ENCODE results near the gene GLS2. TPM values are rescaled to one million over a fixed set of nuclear protein-coding genes. Genes with fewer than 3 reads are reported as not detected.
"Not testable (repeated sequence)": the region's sequence is repeated elsewhere in the genome, so short reads cannot be mapped to it uniquely, and the experiment has no call there.

GLS2 gene
- total RNA-seq, 1 donor from 2014 or later = 4.8 TPM

DNA sequence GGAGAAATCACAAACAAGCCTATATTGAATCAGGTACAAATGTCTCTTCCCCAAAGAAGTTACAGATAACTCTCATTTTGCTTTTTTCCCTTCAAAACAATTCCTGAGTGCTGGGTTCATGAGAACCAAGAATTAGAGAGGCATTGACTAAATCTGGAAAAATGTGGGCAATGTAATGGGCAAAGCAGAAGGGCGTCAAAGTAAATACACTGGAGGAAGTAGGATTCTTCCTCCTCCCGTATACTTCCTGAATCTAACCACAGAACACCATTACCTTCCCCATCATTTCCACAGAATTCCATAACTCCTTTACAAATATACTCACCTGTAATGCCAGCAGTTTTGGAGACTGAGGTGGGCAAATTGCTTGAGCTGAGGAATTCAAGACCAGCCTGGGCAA is 30.6 kb upstream of the GLS2 start:
- no peak for DNase-seq
- H3K36me3 ChIP-seq = no peaks in the 10 kb centered on the region
- no peaks in the 10 kb centered on the region for H3K27me3 ChIP-seq (ENCODE audit: low read depth)
- H3K4me3 ChIP-seq = no peak overlapping the region
- no peak for TF ChIP-seq CTCF (IDR thresholded peaks at IDR 0.05)
- ATAC-seq = no peak
- peak overlapping the region; percentile 83 for H3K27ac ChIP-seq
- peaks cover 49% of the 10 kb centered on the region for H3K4me1 ChIP-seq
- intact Hi-C loops (cut with DNase I) = loop anchor here (5.0 kb wide), 1 partner anchor 54 kb away; no protein-coding TSS in a partner anchor
- no peaks in the 10 kb centered on the region for H3K9me3 ChIP-seq

GRCh38 chr12:56517854-56518253 is 29.9 kb upstream of the GLS2 start:
- H3K9me3 ChIP-seq = no peaks in the 10 kb centered on the region
- ATAC-seq = no peak
- TF ChIP-seq CTCF (IDR thresholded peaks at IDR 0.05) = no peak
- no peaks in the 10 kb centered on the region for H3K36me3 ChIP-seq
- no peak overlapping the region for H3K27ac ChIP-seq
- no peaks in the 10 kb centered on the region for H3K27me3 ChIP-seq (ENCODE audit: low read depth)
- intact Hi-C loops (cut with DNase I) = loop anchor here (5.0 kb wide), 1 partner anchor 54 kb away; no protein-coding TSS in a partner anchor
- H3K4me3 ChIP-seq = no peak overlapping the region
- DNase-seq = no peak
- peaks cover 46% of the 10 kb centered on the region for H3K4me1 ChIP-seq

GRCh38 chr12:56514014-56514318 is 26.0 kb upstream of the GLS2 start:
- intact Hi-C loops (cut with DNase I); DNase-seq; H3K27ac ChIP-seq; H3K36me3 ChIP-seq; H3K9me3 ChIP-seq; H3K27me3 ChIP-seq (ENCODE audit: low read depth): not testable (repeated sequence)
- Histone ChIP-seq H3K4me1 (peaks cover 21% of the 10 kb centered on the region), H3K4me3 (peak overlapping the region; percentile 0)
- peak in 1 of 2 donors; percentile 30 for ATAC-seq

- Histone ChIP-seq H3K36me3 (no peaks in the 10 kb centered on the region), H3K4me3 (no peak overlapping the region), H3K27me3 (ENCODE audit: low read depth) (no peaks in the 10 kb centered on the region), H3K27ac (no peak overlapping the region), H3K4me1 (peaks cover 9% of the 10 kb centered on the region), H3K9me3 (no peaks in the 10 kb centered on the region)
- ATAC-seq = no peak
- intact Hi-C loops (cut with DNase I) = no loop called here
- no peak for TF ChIP-seq CTCF (IDR thresholded peaks at IDR 0.05)
- no peak for DNase-seq
Observed at GRCh38 chr12:56510786-56511185, 22.8 kb upstream of the GLS2 start.

DNA sequence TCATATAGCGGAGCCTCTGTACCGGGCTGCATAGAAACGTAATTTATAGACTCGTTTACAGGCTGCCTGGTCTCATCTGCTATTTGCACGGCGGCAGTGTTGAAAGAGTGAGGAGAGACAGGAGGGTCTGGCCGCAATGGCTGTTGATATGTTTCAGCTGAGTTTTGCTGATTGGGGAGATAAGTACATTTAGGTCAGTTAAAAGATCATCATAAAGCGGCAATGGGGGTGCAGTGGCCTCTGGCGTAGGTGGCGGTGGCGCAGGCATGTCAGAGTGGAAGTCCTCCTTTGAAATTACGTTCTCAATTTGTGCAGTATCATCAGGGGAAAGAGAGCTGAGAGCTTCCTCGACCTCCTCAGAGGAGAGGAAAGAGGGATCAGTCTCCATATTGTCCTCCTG is 11.9 kb upstream of the GLS2 start:
- DNase-seq; H3K36me3 ChIP-seq; ATAC-seq; H3K27me3 ChIP-seq (ENCODE audit: low read depth); H3K4me3 ChIP-seq; H3K27ac ChIP-seq; H3K4me1 ChIP-seq; intact Hi-C loops (cut with DNase I); H3K9me3 ChIP-seq: not testable (repeated sequence)

- intact Hi-C loops (cut with DNase I); H3K27me3 ChIP-seq (ENCODE audit: low read depth); H3K4me3 ChIP-seq; ATAC-seq; DNase-seq; H3K4me1 ChIP-seq; H3K27ac ChIP-seq; H3K36me3 ChIP-seq; H3K9me3 ChIP-seq: not testable (repeated sequence)
Observed at GRCh38 chr12:56499452-56499851, 11.5 kb upstream of the GLS2 start.

GRCh38 chr12:56498126-56498902 is 10.4 kb upstream of the GLS2 start:
- H3K36me3 ChIP-seq; intact Hi-C loops (cut with DNase I); H3K27me3 ChIP-seq (ENCODE audit: low read depth); H3K4me3 ChIP-seq; H3K4me1 ChIP-seq; H3K9me3 ChIP-seq; DNase-seq; H3K27ac ChIP-seq; ATAC-seq: not testable (repeated sequence)

All from lower lobe of right lung (tissue), 2 donors.